ENCODE data around the gene PCDHA12. TPM values are rescaled to one million over a fixed set of nuclear protein-coding genes. Genes with fewer than 3 reads are reported as not detected.
"Not testable (repeated sequence)": the region's sequence is repeated elsewhere in the genome, so short reads cannot be mapped to it uniquely, and the experiment has no call there.

PCDHA12 gene
- polyA plus RNA-seq, 1 donor from 2014 or later: 12.8 TPM

DNA sequence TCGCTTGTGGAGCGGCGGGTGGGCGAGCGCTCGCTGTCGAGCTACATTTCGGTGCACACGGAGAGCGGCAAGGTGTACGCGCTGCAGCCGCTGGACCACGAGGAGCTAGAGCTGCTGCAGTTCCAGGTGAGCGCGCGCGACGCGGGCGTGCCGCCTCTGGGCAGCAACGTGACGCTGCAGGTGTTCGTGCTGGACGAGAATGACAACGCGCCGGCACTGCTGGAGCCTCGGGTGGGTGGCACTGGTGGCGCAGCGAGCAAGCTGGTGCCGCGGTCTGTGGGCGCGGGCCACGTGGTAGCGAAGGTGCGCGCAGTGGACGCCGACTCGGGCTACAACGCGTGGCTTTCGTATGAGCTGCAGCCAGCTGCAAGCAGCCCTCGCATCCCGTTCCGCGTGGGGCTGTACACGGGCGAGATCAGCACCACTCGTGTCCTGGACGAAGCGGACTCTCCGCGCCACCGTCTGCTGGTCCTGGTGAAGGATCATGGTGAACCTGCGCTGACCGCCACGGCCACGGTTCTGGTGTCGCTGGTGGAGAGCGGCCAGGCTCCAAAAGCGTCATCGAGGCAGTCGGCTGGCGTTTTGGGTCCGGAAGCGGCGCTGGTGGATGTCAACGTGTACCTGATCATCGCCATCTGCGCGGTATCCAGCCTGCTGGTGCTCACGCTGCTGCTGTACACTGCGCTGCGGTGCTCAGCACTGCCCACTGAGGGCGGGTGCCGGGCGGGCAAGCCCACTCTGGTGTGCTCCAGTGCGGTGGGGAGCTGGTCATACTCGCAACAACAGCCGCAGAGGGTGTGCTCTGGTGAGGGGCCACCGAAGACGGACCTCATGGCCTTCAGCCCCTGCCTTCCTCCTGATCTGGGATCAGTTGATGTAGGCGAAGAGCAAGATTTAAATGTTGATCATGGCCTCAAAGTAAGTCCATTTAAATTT lies 32.0 kb upstream of the PCDHA12 start:
- Histone ChIP-seq H2AFZ (ENCODE audit: low read depth, low read length) (no peak overlapping the region), H3K36me3 (ENCODE audit: insufficient read depth, low read length) (peaks cover 11% of the 10 kb centered on the region), H4K20me1 (ENCODE audit: insufficient read depth) (no peaks in the 10 kb centered on the region), H3K9me2 (ENCODE audit: insufficient read depth, low read length) (no peaks in the 10 kb centered on the region), H3K27me3 (ENCODE audit: insufficient read depth, low read depth, low read length) (no peaks in the 10 kb centered on the region), H3K27ac (ENCODE audit: low read length) (no peak overlapping the region), H3K9ac (ENCODE audit: low read length) (no peak overlapping the region), H3F3A (ENCODE audit: insufficient read depth, low read length, poor library complexity, severe bottlenecking) (no peaks in the 10 kb centered on the region), H3K79me2 (replicated peaks; ENCODE audit: insufficient read depth, low read length) (peaks cover 14% of the 10 kb centered on the region), H3K4me2 (ENCODE audit: low read length) (no peak overlapping the region), H3K9me3 (ENCODE audit: low read length) (peaks cover 7% of the 10 kb centered on the region), H3K4me3 (ENCODE audit: low read length) (no peak overlapping the region)
- TF ChIP-seq EP300 (conservative IDR thresholded peaks at IDR 0.05; ENCODE audit: poor library complexity, severe bottlenecking): no peak
- TF ChIP-seq SMC3 (conservative IDR thresholded peaks at IDR 0.05; ENCODE audit: poor library complexity): no peak
- no peak for TF ChIP-seq MXI1 (conservative IDR thresholded peaks at IDR 0.05; ENCODE audit: poor library complexity, severe bottlenecking)
- no peak for TF ChIP-seq POLR2AphosphoS5 (IDR thresholded peaks at IDR 0.05)
- no peak for TF ChIP-seq RAD21 (conservative IDR thresholded peaks at IDR 0.05)
- TF ChIP-seq, protein P1, sequence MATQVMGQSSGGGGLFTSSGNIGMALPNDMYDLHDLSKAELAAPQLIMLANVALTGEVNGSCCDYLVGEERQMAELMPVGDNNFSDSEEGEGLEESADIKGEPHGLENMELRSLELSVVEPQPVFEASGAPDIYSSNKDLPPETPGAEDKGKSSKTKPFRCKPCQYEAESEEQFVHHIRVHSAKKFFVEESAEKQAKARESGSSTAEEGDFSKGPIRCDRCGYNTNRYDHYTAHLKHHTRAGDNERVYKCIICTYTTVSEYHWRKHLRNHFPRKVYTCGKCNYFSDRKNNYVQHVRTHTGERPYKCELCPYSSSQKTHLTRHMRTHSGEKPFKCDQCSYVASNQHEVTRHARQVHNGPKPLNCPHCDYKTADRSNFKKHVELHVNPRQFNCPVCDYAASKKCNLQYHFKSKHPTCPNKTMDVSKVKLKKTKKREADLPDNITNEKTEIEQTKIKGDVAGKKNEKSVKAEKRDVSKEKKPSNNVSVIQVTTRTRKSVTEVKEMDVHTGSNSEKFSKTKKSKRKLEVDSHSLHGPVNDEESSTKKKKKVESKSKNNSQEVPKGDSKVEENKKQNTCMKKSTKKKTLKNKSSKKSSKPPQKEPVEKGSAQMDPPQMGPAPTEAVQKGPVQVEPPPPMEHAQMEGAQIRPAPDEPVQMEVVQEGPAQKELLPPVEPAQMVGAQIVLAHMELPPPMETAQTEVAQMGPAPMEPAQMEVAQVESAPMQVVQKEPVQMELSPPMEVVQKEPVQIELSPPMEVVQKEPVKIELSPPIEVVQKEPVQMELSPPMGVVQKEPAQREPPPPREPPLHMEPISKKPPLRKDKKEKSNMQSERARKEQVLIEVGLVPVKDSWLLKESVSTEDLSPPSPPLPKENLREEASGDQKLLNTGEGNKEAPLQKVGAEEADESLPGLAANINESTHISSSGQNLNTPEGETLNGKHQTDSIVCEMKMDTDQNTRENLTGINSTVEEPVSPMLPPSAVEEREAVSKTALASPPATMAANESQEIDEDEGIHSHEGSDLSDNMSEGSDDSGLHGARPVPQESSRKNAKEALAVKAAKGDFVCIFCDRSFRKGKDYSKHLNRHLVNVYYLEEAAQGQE (IDR thresholded peaks at IDR 0.05; ENCODE audit: borderline replicate concordance): no peak
- TF ChIP-seq EZH2 (IDR thresholded peaks at IDR 0.05; ENCODE audit: borderline replicate concordance, insufficient read depth, low read length, poor library complexity, severe bottlenecking): no peak
- TF ChIP-seq TAF1 (IDR thresholded peaks at IDR 0.05; ENCODE audit: low read depth): no peak
- TF ChIP-seq, protein P2, sequence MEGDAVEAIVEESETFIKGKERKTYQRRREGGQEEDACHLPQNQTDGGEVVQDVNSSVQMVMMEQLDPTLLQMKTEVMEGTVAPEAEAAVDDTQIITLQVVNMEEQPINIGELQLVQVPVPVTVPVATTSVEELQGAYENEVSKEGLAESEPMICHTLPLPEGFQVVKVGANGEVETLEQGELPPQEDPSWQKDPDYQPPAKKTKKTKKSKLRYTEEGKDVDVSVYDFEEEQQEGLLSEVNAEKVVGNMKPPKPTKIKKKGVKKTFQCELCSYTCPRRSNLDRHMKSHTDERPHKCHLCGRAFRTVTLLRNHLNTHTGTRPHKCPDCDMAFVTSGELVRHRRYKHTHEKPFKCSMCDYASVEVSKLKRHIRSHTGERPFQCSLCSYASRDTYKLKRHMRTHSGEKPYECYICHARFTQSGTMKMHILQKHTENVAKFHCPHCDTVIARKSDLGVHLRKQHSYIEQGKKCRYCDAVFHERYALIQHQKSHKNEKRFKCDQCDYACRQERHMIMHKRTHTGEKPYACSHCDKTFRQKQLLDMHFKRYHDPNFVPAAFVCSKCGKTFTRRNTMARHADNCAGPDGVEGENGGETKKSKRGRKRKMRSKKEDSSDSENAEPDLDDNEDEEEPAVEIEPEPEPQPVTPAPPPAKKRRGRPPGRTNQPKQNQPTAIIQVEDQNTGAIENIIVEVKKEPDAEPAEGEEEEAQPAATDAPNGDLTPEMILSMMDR (IDR thresholded peaks at IDR 0.05; ENCODE audit: poor library complexity, severe bottlenecking): no peak

DNA sequence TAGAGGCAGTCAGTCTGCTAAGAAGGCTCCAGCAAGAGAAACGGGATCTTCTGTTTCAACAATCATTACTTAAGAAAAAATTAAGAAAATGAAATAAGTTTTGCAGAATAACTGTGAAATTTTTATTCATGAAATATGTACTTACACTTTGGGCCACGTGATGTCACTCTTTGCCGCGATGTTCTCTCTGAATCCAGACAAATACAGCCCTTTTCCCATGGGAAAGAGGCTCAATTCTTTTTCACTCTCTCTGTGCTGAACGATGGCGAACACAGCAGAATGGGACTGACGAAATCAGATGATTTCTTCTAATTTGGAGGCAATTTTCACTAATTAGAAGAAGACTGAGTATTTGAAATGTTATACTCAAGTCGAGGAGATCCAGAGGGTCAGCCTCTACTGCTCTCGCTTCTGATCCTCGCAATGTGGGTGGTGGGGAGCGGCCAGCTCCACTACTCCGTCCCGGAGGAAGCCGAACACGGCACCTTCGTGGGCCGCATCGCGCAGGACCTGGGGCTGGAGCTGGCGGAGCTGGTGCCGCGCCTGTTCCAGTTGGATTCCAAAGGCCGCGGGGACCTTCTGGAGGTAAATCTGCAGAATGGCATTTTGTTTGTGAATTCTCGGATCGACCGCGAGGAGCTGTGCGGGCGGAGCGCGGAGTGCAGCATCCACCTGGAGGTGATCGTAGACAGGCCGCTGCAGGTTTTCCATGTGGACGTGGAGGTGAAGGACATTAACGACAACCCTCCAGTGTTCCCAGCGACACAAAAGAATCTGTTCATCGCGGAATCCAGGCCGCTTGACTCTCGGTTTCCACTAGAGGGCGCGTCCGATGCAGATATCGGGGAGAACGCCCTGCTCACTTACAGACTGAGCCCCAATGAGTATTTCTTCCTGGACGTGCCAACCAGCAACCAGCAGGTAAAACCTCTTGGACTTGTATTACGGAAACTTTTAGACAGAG lies 26.7 kb upstream of the PCDHA12 start, which contains the start of gene PCDHA9:
TSS of gene PCDHA9 (plus strand) at position 244 of the 964 bp plus-strand sequence. CDS start at position 358, 114 bp downstream.
- H3K9me3 ChIP-seq (ENCODE audit: low read length); H3K27ac ChIP-seq (ENCODE audit: low read length); H3K27me3 ChIP-seq (ENCODE audit: insufficient read depth, low read depth, low read length); H2AFZ ChIP-seq (ENCODE audit: low read depth, low read length); H3K9me2 ChIP-seq (ENCODE audit: insufficient read depth, low read length); H3K79me2 ChIP-seq (replicated peaks; ENCODE audit: insufficient read depth, low read length); H4K20me1 ChIP-seq (ENCODE audit: insufficient read depth); H3F3A ChIP-seq (ENCODE audit: insufficient read depth, low read length, poor library complexity, severe bottlenecking); H3K4me3 ChIP-seq (ENCODE audit: low read length); H3K4me2 ChIP-seq (ENCODE audit: low read length); H3K9ac ChIP-seq (ENCODE audit: low read length); H3K36me3 ChIP-seq (ENCODE audit: insufficient read depth, low read length): not testable (repeated sequence)

DNA sequence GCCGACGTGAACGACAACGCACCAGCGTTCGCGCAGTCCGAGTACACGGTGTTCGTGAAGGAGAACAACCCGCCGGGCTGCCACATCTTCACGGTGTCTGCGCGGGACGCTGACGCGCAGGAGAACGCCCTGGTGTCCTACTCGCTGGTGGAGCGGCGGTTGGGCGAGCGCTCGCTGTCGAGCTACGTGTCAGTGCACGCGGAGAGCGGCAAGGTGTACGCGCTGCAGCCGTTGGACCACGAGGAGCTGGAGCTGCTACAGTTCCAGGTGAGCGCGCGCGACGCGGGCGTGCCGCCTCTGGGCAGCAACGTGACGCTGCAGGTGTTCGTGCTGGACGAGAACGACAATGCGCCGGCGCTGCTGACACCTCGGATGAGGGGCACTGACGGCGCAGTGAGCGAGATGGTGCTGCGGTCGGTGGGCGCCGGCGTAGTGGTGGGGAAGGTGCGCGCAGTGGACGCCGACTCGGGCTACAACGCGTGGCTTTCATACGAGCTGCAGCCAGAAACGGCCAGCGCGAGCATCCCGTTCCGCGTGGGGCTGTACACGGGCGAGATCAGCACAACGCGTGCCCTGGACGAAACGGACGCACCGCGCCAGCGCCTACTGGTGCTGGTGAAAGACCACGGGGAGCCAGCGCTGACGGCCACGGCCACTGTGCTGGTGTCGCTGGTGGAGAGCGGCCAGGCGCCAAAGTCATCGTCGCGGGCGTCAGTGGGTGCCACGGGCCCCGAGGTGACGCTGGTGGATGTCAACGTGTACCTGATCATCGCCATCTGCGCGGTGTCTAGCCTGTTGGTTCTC lies 25.1 kb upstream of the PCDHA12 start:
- H3K9ac ChIP-seq (ENCODE audit: low read length); H3K27me3 ChIP-seq (ENCODE audit: insufficient read depth, low read depth, low read length); H3K9me3 ChIP-seq (ENCODE audit: low read length); H3K36me3 ChIP-seq (ENCODE audit: insufficient read depth, low read length); H3K4me2 ChIP-seq (ENCODE audit: low read length); H2AFZ ChIP-seq (ENCODE audit: low read depth, low read length); H3K27ac ChIP-seq (ENCODE audit: low read length); H4K20me1 ChIP-seq (ENCODE audit: insufficient read depth); H3F3A ChIP-seq (ENCODE audit: insufficient read depth, low read length, poor library complexity, severe bottlenecking); H3K79me2 ChIP-seq (replicated peaks; ENCODE audit: insufficient read depth, low read length); H3K4me3 ChIP-seq (ENCODE audit: low read length); H3K9me2 ChIP-seq (ENCODE audit: insufficient read depth, low read length): not testable (repeated sequence)

All from neural cell (in vitro differentiated cells).